ENCODE data around the gene TMEM8B.
A peak's percentile ranks its signal among the peaks of the same experiment; 100 is the strongest.

TMEM8B gene, protein sequence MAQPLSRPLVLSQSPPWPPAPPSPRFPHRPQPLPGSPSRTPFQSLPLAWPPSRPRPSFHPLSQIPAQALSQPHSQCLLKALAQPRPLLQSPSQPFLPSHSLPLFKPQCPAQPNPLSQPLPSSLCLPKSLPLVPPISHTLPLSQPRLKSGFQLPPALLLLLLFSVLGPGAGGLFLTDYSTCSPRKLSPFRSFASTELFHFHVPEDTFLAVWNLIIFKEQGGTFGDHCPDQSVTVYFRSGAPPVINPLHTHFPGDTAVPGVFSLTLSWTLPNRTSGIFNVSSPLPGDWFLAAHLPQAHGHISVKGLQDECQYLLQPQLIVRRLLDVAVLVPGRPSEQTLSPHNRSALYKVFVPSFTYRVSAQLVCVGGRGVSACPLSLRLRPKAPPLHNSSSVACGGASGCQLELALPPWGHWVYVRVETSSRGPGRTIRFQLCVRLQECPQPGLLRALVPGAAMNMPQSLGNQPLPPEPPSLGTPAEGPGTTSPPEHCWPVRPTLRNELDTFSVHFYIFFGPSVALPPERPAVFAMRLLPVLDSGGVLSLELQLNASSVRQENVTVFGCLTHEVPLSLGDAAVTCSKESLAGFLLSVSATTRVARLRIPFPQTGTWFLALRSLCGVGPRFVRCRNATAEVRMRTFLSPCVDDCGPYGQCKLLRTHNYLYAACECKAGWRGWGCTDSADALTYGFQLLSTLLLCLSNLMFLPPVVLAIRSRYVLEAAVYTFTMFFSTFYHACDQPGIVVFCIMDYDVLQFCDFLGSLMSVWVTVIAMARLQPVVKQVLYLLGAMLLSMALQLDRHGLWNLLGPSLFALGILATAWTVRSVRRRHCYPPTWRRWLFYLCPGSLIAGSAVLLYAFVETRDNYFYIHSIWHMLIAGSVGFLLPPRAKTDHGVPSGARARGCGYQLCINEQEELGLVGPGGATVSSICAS

DNA sequence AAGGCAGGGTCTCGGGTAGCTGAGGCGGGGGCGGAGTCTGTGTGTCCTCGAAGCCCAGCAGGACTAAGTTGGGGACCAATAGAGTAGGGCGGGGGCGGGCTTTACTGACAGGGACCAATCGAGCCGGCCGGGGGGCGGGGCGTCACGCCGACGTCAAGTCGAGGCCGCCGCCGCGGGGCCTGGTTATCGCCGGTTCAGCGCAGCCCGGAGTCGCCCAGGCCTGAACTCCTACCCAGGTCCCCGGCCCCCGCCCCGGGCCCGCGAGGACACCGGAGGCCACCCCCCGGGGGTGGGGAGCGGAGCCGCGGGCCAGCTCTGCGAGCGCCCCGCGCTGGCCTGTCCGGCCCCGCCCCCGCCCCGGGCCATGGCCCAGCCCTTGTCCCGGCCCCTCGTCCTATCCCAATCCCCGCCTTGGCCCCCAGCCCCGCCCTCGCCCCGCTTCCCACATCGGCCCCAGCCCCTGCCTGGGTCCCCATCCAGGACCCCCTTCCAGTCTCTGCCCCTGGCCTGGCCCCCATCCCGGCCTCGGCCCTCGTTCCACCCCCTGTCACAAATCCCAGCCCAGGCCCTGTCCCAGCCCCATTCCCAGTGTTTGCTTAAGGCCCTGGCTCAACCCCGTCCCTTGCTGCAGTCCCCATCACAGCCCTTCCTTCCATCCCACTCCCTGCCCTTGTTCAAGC lies at the start of gene TMEM8B:
Gene TMEM8B (plus strand): TSS at position 145 of the 680 bp plus-strand sequence. CDS start 220 bp downstream, at position 365.
- peak; percentile 87 to 90 for DNase-seq

DNA sequence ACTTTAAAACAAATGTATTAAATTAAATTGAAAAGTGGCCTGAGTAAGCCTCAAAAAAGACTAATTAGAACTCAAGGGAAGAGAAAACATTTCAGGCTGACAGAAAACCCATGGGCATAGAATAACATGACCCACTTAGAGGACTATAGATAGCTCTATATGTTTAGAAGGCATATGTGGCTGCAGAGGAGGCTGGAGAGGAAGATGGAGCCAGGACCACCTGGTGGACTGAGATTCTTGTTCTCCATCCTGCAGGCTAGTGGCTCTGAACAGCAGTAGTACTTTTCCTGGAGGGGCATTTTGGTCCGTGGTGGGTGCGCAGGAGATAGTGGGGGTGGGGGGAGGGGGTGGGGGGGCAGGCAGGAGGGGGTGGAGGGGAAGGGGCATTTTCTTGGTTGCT lies 48.0 kb upstream of the TMEM8B start:
- DNase-seq: no peak

DNA sequence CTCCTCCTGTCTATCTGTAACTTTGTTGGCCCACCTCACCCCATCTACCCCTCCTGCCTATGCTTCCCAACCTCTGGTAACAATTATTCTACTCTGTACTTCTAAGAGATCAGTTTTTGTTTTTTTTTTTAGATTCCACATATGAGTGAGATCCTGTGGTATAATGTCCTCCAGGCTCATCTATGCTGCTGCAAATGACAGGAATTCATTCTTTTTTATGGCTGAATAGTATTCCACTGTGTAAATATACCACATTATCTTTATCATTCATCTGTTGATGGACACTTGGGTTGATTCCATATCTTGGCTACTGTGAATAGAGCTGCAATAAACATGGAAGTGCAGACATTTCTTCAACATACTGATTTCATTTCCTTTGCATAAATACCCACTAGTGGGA lies 45.6 kb upstream of the TMEM8B start:
- no peak for DNase-seq

DNA sequence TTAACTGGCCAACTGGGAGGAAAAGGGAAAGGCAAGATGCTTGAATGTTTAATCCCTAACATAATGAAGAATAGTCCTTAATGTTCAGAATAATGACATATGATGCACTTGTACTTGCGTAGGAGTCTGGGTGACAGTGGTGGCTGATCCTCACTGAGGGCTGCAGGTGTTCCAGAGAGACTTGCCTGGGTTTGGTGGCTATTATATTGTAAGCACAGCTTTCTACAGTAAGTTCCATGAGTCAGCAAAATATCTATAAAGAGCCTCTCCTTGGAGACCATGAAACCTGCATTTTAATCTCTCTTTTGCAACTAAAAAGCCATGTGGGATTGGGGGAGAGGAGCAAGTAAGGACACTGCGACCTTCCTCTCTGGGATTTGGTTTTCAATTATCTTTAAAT lies 39.5 kb upstream of the TMEM8B start:
- no peak for DNase-seq

DNA sequence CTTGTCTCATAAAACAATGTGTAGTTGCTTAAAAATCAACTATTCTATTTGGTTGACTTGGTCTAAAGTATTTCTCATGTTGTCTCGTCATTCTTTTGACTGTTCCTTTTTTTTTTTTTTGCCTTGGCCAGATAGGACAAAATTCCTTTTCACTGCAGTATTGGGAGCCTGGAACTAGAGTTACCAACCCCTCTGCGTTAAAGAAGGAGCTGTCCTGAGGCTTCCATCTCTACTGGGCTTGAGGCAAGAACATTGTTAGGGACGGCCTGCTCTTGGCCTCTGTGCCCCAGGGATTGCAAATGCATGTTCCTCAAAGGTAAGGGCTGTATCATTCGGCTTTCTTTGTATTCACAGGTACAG lies 39.0 kb upstream of the TMEM8B start:
- no peak for DNase-seq

DNA sequence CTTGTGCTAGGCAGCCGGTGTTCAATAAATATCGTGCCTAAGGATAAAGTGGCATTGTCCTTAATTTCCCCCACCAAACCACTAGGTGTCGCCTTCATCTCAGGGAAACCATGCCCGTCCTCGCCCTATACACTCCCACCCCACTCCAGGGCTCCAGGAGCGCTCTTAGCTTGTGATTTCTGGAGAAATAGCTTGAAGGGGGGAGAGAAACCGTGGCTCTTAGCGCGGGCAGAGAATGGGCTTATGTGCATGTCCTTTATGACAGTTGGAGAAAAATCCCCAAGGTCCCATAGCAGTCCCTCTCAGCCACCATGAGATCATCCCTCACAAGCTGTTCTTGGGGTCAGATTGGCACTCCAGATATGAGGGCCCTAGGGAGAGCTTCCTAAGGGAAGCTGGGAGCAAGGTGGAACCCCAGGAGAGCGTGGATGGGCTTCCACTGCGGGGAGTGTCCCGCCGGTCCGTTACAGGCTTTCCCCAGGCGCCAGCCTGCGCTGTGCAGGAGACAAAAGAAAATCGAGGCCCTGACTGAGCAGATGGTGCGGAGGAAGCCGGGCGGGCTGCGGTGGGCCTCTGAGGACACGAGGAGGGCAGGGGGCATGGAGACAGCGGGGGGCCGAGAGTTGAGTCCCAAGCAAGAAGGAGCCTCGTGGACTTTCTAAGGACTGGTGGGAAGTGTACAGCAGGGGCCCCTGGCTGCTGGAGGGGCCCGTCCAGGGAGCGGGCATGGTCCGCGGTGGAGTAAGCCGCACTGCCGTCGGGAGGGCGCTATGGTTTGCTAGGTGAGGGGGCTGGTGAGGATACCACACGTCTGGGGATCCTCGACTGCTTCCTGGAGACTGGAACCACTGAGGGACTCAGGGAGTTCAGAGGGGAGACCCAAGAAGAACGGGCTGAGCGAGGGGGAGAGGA lies 38.4 kb upstream of the TMEM8B start:
- DNase-seq: peak; percentile 66 to 72

DNA sequence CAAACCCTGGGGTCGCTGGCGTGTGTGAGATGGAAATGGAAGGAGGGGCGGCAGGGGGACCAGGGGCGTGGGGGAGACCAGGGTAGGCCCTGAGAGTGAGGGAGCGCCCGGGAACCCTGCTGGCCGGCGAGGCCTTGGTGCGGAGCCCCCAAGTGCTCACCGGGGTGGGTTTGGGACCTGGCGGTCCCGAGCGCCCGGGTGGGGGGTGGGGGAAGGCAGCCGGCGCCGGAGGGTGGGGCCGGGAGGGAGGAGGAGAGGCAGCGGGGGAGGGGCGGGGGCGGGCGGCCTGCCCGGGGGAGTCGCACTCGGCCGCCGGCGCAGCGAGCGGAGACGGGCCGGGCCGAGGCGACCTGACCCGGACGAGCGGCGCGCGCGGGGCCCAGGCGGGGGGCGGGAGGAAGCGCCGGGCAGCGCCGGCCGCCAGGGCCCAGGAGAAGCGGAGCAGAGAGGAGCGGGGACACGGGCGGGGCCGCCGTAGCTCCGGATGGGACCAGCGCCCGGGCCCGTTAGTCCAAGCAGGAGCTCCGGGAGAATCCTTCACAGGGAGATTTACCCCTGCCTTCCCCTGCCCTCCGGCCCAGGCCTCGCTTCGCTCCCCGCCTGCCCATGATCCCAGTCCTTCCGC lies 37.6 kb upstream of the TMEM8B start, which contains the start of gene NPR2:
Gene NPR2 (plus strand): TSS at position 295 of the 625 bp plus-strand sequence. CDS start 818 bp downstream, outside the sequence.
- DNase-seq: no peak

DNA sequence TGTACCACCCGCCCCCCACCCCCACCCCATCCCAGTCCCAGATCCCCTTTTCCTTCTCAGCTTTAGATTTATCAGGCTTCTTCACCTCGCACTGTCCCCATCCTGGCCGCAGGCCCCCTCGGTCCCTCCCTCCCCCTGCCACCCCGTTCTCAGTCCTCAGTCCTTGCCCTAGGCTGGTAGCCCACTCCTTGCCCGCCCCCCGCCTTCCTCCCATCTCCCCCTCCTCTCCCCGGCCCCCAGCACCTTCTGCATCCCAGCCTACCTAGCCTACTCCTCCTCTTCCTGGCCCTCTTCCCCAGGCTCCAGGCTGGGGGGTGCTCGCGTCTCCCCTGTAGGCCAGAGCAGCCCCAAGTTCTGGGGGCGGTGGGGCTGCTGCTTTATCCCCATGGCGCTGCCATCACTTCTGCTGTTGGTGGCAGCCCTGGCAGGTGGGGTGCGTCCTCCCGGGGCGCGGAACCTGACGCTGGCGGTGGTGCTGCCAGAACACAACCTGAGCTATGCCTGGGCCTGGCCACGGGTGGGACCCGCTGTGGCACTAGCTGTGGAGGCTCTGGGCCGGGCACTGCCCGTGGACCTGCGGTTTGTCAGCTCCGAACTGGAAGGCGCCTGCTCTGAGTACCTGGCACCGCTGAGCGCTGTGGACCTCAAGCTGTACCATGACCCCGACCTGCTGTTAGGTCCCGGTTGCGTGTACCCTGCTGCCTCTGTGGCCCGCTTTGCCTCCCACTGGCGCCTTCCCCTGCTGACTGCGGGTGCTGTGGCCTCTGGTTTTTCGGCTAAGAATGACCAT lies 36.8 kb upstream of the TMEM8B start:
- DNase-seq: no peak

DNA sequence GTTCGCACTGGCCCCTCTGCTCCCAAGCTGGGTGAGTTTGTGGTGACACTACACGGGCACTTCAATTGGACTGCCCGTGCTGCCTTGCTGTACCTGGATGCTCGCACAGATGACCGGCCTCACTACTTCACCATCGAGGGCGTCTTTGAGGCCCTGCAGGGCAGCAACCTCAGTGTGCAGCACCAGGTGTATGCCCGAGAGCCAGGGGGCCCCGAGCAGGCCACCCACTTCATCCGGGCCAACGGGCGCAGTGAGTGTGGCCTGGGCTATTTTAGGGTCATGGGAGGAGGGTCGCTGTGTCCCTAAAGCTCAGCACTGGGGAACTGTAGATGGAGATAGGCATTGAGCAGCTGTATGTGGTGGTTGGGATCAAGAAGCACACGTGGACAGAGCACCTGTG lies 36.2 kb upstream of the TMEM8B start:
- DNase-seq: no peak

DNA sequence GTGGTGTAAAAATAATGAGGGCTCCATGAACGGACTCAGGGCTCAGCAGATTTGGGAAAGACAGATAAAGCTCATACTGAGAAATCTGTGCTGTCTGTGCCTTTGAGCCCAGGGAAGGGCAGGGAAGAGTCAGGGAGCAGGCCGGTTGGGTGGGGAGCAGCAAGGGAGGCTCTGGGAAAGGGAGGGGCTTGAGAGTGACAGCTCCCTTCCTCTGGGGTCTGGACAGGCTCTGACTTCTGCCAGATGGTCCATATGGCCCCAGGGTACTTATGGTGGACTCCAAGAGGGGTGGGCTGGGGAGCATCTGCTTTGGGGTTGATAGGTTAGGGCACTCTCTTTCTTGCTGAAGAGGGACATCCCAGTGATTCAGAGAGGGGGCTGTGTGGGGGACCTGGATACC lies 35.6 kb upstream of the TMEM8B start:
- no peak for DNase-seq

DNA sequence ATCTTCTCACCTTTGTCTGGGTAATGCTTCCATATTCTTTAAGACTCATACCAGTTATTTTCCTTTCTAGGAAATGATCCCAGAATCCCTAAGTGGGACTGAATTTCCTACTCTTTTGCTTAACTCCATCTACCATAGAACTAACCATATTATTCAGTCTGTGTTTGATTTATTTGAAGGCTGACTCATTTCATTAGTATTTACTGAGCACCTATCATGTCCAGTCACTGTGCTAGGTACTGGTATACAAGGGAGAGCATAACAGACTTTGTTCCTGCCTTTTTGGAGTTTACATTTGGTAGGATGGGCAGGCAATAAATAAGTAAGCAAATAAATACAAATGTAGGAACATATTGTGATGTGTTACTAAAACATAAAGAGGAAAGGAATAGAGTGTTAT lies 33.3 kb upstream of the TMEM8B start:
- no peak for DNase-seq

DNA sequence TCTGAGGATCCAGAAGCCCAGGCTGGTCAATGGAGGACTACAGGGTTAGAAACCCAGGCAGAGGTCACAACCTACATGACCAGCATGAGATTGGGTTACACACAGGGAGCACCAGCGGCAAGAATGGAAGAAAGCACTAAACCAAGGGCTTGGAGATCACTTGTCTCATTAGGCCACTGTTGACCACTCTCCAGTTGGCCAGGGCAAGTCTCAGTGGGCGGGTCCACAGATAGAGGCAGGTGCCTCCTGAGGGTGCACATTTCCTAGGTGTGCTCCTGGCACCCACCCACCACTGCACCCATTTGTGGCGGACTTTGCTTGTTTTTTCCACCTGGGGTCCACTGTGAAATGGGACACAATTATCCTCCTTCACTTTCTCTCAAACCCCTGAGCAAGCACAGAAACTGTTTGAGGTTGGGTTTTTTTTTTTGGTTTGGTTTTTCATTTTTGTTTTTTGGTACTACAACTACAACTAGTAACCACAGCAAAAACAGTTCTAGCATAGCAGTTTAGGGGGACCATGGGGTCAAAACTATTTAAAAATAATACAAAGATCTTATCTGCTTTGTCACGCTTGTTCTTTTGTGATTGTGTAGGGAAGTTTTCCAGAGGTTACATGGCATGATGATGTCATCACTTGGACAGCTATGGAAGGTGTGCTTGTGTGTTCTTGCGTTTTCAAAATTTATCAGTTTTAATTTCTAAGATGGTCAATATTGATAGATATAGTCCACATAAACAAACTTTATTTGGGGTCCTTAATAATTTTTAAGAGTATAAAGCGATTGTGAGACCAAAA lies 31.5 kb upstream of the TMEM8B start:
- no peak for DNase-seq

DNA sequence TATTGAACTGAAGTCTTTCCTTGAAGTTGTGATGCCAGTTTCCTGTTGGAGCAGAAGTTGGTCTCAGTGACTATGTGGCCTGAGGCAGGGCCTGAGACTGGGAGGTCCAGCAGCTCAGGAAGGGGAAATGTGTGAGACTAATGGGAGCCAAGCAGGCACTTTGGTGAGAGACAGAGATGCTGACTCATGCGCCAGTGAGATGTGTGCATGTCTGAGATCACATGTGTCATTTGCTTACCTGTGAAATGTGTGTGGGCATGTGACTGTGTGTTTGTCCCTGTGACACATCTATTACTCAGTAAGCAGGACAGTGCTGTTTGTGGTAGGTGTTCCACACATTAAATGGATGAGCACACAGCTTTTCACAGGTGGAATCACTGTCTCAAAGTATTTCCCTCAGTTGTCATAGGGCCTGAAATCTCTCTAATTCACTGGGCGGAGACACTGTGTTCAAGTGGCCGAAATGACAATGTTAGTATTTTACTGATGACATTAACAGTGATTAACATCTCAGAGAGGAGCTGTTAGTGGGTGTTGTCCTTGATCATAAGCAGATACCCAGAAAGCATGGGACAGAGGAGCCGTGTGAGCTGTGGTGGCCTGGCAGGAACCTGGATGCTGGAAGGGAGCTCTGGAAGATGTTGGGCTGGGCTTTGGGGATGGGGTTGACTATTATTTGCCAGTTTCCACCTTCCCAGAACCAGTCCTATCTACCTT lies 30.2 kb upstream of the TMEM8B start:
- no peak for DNase-seq

DNA sequence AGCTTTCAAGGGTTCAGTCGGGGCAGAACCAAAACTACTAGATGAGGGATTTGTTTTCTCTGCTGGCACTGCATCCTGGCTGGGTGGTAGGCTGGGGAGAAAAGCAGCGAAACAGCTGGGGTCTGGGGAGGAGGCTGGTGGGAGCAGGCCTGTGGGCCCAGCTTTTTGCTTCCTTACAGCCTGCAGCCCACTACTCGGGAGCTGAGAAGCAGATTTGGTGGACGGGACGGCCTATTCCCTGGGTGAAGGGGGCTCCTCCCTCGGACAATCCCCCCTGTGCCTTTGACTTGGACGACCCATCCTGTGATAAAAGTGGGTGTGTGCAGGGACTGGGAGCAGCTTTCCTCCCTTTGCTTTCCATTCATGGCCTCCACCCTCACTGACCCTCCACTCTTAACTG lies 28.5 kb upstream of the TMEM8B start:
- DNase-seq: no peak

DNA sequence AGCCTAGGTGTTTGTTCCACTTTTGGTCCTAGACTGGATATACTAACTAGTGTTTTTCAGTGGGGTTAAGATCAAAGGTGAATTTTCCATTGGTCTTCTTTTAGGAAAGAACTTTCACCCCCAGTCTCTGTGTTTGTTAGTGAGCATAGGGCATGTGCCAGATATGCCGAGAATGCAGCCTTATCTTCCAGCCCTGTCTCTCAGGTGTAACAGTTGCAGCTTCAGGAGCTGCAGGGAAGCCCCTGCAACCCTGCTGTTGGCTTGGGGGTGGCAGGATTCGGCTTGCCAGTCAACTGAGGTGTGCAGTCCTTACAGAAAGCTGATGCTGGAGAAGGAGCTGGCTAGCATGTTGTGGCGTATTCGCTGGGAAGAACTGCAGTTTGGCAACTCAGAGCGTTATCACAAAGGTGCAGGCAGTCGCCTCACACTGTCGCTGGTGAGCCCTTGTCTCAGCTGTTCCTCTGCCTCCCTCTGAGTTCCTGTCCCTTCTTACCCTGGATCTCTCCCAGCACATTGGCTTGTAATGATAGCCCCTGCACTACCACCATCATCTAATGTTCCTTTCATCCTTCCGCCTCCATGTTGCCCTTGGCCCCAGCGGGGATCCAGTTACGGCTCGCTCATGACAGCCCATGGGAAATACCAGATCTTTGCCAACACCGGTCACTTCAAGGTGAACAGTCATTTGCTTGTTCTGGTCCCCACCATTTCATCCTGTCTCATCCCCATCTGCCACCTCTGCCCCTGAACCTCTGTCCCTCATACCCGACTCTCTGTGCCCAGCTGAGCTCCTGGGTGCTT lies 27.5 kb upstream of the TMEM8B start:
- no peak for DNase-seq

DNA sequence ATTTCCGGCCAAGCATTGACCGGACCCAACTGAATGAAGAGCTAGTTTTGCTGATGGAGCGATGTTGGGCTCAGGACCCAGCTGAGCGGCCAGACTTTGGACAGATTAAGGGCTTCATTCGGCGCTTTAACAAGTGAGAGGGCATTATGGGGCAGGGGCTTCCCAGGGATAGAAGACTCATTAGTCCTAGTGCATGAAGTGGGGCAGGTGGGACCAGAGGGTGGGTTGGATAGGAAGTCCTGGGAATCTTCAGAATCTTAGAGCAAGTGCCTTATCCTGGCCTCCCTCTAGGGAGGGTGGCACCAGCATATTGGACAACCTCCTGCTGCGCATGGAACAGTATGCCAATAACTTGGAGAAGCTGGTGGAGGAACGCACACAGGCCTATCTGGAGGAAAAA lies 22.9 kb upstream of the TMEM8B start:
- DNase-seq: no peak

DNA sequence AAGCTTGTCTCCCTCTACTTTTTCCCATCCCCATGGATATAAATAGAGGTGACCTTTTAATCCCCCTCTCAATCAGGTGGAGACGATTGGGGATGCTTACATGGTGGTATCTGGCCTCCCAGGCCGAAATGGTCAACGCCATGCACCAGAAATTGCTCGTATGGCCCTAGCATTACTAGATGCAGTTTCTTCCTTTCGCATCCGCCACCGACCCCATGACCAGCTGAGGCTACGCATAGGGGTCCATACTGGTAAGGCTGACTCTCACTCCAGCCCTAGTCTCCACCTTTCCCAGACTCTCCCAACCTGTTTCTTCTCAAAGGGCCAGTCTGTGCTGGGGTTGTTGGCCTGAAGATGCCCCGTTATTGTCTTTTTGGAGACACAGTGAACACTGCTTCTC lies 20.6 kb upstream of the TMEM8B start:
- DNase-seq: no peak

DNA sequence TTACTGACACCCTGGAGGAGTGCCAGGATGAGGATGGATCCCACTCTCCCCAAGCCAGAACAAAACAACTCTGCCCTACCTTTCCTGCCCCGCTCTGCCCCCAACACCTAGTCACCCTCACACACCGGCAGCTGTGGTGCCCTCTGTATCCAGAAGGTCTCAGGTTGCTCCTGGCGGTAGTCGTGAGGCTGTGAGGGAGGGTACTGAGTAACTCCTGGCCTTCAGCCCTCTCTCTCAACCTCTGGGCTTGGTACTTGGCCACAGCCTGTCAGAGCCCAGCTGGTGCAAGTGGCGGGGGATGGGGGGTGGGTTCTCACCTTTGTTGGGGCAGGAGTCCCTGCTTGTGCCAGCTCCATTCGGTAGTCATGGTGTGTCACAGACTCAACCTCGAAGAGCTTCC lies 18.9 kb upstream of the TMEM8B start:
- no peak for DNase-seq

All from NCI-H1930 (cell line).